Stimulated activated CD4-positive, alpha-beta T cell treated with anti-CD3 and anti-CD28 coated beads, TNF-alpha, amount 100 ng/mL, for 4 hours (primary cell): ENCODE measurements around the gene GBA3.

Source experiments
- DNase-seq, 3 experiments: peaks; one replicate each; pipeline ENCODE4 v3.0.0-alpha.2; 2020; ENCODE audit warnings: low read depth in 3 of 3

Gene GBA3

DNA sequence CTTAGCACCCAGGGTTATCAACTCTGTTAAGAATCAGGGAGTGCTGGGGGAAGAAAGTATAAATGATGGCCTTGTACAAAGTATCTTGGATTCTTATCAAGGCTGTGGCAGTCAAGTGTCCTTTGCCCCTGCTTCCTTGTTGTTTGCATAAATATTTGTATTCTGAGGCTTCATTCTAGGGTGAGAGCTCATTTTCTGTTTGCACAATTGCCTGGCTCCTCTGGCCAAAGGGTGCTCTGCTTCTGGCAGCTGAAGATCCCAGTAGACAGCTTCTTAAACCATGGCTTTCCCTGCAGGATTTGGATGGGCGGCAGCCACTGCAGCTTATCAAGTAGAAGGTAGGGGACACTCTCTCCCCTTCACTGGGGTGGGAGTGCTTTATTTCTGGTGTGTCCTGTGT lies at the start of gene GBA3:
TSS of gene GBA3 (plus strand) at position 202 of the 400 bp plus-strand sequence.
- no peak for DNase-seq

DNA sequence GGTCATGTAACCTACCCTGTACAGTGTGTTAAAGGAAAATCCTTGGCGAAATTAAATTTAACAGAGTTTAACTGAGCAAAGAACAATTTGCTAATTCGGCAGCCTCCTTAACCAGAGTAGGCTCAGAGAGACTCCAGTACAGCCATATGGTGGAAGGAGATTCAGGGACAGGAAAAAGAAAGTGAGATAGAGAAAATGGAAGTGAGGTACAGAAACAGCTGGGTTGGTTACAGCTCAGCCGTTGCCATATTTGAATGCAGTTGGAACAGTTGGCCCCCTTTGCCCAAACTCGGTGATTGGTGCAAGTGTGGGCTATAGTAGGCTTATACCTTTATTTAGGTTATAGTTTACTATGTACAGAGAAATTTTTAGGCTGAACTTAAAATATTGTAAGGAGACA lies 48.8 kb upstream of the GBA3 start:
- no peak for DNase-seq

DNA sequence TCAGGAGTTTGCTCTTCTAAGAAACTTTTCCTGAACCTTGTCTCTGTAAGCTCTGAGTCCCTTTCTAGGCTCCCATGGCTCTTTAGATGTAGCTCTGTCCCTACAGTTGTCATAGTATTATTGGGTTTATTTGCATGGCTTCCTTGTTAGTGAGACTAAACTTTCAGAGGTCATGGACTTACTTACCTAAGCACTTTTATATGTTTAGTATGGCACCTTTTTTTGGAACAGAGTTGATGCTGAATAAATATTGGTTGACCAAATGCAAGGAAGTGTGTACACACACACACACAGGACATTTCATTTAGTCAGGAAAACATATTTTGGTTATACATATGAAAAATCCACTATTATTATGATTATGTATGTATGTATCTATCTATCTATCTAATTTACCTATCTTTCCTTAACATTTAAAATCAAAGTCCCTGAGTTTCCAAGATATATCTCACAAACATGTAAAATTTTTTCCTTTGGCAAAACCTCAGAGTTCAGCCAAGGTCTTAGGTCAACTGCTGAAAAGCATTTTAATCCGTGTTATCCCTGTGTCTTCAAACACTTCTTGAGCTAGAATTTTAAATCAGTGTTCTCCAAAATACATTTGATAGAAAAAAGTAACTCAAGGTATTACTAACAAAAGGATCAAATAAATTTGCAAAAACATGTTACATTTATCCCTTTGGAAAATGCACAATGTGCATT lies 47.1 kb upstream of the GBA3 start:
- no peak for DNase-seq

DNA sequence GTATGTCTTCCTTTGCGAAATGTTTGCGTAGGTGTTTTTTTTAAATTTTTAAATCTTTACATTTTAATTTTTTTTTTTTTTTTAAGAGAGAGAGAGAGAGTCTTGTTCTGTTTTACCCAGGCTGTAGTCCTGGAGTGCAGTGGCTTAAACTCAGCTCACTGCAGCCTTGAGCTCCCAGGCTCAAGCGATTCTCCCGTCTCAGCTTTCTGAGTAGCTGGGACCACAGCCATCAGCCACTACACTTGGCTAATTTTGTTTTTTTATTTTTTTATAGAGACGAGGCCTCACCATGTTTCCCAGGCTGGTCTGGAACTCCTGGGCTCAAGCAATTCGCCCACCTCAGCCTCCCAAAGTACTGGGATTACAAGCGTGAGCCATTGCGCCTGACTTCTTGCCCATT lies 43.7 kb upstream of the GBA3 start:
- DNase-seq = no peak

DNA sequence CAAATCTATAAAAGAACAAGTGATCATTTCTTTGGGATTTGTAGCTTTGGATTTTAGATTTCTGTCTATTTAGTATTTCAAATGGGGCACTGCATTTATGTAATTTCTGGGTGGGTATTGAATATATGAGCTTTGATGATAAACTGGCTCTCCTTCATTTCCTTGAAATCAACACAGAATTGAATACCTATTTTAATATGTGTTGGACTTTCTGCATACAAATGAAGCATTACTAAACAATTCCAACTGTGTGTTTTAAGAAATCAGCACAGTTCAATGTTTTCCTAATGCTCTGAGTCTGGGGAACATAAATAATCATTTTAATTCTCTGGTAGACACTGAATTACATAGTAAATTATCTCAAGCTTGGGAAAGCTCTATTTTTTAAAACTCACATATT lies 42.0 kb upstream of the GBA3 start:
- DNase-seq = no peak

DNA sequence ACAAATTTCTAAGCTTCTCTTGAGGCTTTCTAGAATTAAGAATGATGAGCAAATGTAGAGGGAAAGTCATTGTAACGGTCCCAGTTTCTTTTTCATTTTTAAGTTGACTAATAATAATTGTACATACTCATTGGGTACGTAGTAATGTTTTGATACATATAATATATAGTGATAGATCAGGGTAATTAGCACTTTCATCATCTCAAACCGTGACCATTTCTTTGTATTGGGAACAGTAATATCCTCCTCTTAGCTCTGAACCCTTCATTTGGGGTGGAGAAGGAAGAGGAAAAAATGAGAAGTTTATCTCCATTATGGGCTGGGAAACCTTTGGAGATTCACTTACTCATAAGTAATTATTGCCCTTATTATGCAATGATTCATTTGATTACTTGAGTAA lies 39.0 kb upstream of the GBA3 start:
- DNase-seq = no peak

DNA sequence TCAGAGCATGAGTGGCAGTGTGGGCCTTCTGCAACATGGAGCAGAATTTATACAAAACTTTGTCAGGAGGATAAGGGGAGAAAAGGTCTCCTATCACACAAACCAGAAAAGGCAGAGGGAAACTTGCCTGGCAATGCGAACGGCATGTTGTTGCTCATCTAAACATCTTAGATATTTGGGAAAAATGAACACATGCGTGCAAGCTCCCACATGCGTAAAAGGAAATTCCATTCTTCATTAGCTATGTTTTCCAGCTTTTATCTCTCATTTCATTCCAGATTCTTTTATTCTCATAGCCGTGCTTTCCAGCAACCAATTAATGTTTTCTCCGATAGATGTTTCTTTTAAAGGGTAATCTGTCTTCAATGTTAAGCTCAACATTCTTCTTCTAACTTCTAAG lies 31.3 kb upstream of the GBA3 start:
- DNase-seq = no peak

DNA sequence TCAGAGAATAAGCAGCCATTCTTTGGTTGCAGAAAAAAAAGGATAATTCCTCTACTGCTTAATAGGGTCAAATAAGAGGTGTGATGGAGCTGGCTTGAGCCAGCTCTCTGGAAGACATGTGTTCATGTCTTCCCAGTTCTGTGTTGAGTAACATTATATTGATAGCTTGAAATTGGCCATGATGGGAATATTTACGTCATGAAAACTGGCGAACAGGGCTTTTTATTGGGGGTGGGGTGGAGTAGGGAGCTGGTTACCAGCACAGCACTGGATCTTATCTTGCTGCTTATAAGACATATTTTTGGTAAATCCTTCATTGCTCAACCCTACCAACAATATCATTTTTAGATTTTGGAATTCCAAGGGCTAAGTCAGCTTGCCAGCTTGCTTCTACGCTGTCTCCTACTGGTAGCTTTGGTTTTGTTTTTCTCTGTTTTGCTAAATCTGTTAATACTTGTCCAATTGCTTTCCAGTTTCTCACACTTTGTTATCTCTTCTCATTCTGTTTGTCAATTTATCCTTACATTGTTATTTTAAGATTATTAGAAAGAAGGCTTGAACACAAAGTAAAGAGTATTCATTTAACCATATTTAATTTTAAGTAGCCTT lies 25.3 kb upstream of the GBA3 start:
- DNase-seq = no peak

DNA sequence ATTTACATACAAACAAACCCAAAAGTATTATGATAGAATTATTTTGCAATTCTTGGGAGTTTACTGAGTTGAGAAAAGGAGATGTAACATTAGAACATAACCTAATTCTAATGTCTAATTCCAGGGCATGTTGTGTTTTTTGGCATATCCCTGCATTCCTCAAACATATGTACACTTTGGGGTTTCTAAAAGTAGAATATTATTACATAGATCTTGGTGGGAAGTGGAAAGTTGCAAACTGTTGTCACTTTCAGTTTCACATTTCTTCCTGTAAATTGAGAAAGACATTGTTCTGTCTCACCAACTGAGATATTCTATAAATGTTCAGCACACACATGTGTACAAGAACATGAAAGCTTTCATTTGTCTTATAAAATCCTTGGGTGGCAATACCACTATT lies 24.4 kb upstream of the GBA3 start:
- DNase-seq = no peak

DNA sequence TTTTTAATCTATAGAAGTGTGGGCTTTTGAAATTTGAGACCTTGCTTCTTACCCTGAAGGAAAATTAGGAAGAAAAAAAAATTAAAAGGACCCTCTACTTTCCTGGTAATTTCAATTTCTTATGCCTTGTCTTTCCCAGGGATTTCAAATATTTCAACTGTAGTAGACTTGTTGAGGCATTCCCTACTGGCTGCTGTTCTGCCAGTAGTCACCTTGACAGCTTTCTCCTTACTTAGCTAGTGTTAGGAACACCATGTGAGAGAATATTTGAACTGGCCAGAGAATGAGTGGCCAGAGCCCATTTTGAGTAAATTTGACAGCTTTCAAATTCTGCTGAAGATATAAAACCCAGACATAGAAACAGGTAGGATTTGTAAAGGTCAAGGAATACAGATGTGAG lies 24.0 kb upstream of the GBA3 start:
- no peak for DNase-seq

DNA sequence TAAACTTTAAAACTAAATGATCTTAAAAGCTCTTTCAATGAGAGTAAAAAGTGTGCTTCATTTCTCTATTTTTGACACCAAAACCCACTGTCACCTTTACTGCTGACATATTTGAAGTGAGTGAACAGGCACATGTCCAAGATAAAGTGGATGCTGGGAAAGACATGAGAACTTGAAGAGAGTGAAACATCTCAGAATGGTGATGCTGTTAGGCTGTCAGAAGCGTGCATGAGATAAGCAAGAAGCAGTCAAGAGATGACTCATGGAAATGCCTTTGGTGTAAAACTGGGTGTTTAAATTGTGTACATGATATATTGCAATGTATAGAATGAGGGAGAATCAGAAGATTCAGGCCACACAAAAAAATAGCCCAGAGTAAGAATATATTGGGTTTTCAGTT lies 21.8 kb upstream of the GBA3 start:
- DNase-seq = no peak

DNA sequence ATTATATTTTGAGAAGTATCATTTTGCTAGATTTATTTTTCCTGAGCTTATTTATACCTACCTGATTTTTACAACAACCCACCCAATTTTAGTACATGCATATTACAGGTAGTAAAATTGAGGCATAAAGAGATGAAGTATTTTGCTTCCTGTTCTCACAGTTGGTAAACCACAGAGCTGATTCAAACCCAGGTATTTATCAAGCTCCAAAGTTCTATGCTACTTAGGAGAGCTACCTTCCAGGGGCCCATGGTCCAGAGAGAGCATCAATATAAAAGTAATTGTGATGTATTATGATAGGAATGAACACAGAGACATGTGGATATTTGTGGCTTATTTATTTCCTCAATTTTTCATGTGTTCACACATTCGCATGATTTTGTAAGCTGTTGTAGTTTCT lies 20.2 kb upstream of the GBA3 start:
- DNase-seq = no peak

DNA sequence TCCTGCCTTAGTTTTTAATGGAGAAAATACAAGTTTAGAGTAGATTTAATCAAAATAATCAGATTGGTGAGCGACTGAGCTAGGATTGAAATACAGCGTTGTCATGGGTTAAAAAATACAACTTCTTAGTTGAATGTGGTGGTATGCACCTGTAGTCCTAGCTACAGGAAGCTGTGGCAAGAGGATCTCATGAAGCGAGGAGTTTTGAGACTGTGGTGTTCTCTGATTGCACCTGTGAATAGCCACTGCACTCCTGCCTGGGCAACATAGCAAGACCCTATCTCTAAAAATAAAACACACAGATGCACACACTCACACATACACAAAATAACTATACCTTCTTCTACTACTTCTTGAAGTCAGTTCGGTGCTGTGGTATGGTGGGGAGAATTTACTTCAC lies 19.8 kb upstream of the GBA3 start:
- no peak for DNase-seq

DNA sequence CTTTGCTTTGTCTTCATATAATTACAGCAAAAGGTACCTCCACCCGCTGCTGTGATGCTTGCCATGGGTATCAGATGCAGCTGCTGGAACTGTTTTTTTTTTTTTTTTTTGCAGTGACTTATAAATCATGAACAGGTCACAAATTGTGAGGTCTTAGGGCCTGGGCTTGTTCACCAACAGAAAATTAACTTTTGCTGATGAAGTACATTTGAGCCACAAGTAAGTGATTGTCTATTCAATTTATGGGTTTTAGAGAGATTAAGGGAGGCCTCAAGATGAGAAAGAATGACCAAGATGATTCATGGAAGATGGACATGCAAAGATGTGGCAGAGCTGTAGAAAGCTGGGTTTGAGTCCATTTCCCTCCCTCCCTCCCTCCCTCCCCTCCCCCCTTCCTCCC lies 18.0 kb upstream of the GBA3 start:
- no peak for DNase-seq

DNA sequence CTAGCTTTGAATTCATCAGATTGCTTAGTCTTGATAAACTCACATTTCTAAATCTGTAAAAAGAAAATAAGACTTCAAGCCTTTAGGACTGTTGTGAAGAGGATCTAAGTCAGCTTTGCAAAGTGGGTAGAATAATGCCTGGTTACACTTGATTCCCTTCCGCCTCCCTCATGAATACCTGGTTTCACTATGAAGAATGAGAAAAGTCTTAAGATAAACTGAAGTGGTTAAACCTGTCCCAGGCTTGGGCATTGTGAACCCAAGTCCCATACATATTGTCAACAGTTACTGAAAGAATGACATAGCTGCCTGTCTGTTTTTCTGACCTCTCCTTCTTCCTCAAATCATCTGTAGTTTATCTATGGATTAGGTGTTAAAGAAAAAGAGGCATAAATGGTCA lies 16.7 kb upstream of the GBA3 start:
- no peak for DNase-seq

DNA sequence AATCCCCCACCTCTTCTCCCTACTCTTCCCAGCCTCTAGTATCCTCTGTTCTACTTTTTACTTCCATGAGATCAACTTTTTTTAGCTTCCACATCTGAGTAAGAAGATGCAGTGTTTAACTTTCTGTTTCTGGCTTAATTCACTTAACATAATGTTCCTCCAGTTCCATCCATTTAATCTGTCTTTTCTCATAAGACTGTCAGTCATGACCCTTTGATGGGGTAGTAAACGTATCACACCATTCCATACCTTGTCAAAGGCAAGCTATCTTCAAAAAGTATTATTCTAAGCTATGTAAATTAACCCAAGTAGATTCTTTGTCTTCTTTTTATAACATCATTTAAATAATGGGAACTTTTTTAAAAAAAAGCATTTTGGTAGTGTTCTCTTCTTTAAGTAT lies 15.0 kb upstream of the GBA3 start:
- DNase-seq = no peak

DNA sequence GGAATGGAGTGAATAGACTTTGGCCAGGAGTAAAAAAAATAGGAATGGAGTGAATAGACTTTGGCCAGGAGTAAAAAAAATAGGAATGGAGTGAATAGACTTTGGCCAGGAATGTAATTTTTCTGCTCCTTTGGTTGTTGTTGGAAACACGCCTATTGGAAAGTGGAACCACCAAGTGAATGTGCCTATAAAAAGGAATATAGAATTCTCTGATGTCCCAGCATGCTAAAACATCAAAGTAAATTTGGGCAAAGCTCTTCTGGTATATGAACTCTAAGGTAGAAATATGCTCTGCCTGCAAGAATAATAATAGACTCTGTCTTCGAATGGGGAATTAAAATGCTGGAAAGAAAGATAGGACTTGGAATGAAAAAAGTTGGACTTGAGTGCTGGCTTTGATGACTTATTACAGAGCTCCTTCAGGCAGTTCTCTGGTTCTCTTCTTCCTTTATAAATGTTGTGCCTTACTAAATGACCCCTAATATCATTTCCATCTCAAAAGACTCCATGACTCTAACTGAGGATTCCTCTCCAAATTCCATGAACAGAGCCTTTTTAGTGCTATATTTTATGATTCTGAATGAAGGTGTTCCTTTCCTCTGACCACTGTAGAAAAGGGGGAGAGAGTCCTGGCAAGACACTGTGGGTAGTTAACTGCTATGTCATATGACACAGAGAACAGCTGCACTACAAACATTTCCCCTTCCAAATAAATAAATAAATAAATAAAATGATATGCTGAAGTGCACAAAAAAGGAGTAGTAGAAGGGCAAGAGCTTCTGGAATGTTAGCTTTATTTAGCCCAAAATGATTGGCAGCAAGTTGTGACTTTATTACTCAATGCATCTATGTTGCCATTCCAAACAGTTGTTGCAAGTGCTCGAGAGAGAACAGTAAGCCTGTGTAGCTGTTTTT lies 13.5 kb upstream of the GBA3 start:
- no peak for DNase-seq

DNA sequence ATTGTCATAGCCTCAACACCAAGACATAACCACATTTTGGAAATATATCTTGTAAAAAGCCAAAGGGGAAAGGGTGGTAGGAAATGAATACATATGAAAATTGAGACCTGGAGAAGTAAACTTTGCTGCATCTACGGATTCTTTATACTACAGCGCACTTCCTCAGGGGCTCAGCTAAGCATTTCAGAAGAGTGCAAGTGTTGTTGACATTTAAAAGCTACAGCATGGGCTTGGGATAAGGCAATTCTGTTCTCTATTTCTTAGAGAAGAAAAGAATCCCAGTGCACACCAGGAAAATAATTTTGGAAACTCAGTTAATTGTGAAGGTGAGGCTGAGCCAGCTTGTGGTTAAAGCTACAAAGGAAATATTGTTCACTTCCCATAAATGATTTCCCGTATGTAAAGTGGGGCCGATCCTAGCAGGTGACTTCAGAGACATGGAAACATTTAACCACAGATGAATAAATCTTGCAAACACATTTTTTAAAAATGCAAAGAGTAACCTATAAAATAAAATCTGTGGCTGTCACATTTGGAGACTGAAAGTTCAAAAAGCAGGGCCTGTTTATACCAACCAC lies 12.6 kb upstream of the GBA3 start:
- DNase-seq = no peak

DNA sequence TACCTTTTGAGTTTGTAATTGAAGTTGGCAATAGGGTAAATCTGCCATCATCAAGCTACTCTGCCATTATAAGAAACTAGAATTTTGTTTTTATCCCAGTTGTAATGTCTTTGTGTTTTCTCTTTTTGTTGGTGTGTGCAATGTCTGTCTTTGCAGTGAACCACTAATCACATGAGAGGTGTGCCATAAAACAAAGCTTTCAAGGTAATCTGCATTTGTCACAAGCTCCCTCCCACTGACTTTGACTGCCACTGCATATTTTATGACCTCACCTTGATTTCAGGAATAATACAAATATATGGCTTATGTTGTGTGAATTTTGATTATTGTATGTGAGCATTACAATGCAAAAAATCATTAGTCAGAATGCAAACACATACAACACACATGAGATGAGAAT lies 9.0 kb upstream of the GBA3 start:
- DNase-seq = no peak

DNA sequence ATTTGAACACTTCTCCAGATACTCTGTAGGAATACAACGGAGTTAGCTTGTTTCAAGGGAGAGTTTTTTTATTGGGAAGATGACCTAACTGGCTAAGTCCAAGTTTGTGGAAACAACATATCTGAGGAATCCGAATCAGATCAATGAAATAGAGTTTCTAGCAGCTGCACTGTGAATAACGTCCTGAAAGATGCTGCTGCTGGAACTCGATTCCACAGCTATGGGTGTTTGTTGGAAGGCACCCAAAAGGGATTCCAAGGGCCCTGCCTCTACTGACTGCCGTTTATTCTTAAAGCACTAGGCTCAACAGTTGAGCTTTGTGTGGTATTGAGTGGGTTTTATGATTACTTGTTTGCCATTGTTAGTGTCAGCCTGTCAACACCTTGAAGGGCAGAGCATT lies 6.6 kb upstream of the GBA3 start:
- no peak for DNase-seq

DNA sequence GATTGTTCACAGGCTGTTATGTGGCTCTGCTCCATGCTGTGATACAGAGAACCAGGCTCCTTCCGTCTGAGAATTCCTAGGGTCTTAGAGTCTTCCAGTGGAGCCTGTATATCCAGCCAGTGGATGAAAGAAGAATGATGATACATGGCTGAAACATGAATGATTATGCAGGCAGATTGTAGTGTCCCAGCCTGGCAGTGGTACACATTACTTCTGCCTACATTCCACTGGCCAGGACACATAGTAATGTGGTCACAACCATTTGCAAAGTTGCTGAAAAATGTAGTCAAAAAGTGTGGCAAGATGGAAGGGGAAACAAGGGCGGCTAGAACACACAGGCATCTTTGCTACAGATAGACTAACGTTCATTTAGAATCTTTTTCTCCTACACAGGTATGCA lies 4.5 kb upstream of the GBA3 start:
- no peak for DNase-seq

DNA sequence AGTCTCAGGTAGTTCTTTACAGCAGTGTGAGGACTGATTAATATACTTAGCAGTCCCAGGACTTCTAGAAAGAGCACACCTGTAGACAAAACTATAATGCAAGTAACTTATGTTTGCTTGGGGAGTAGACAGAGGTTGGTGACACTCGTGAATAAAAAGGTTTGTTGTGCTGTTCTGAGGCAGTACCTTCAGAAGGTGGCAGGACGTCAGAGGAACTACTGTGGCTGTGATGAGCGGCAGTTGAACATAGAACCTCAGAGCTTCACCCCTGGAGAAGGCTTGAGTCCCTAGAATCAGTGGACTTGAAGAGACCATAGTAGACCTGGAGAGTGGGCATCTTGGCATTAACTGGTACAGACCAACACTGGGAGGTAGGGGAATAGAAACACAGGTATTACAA lies 3.3 kb upstream of the GBA3 start:
- no peak for DNase-seq

DNA sequence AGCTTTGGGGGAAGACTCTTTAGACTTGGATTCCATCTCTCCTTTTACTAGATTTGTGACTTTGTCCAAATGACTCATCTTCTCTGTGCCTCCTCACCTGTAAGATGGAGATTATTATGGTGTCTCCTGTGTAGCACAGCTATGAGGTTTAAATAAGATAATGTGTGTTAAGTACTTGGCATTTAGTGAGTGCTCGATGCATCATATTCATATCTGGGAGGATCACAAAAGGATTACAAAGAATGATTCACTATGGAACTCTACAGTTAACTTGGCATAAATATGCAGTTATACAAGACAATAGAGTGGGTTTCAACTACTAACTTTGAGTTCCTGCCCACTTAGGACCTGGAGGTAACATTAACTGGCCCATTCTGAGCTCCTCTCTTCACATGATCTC lies 2.3 kb downstream of the GBA3 start:
- no peak for DNase-seq
